H9 (cell line): ENCODE results near the gene ZNF622. TPM values are rescaled to one million over a fixed set of nuclear protein-coding genes. Genes with fewer than 3 reads are reported as not detected.

Source experiments
- DNase-seq: peaks from one replicate; pipeline ENCODE4 v3.0.0-alpha.2; 2017
- H2AFZ ChIP-seq: one replicate; pipeline ENCODE4 v1.6.1; 2013; ENCODE audit warnings: mild to moderate bottlenecking, low read length, control low read depth, moderate library complexity
- H2AK5ac ChIP-seq: 2 replicates; pipeline ENCODE4 v1.6.1; 2013; ENCODE audit warnings: low read length, control low read depth, mixed read lengths; ENCODE audit not compliant: insufficient read length
- H2BK120ac ChIP-seq: one replicate; pipeline ENCODE4 v1.6.1; 2013; ENCODE audit warnings: low read depth, mild to moderate bottlenecking, low read length, control low read depth, inconsistent platforms; ENCODE audit not compliant: poor library complexity, severe bottlenecking
- H2BK12ac ChIP-seq: 2 replicates; pipeline ENCODE4 v1.6.1; 2013; ENCODE audit warnings: low read length, control low read depth, mixed read lengths, low read depth; ENCODE audit not compliant: insufficient read length
- H2BK15ac ChIP-seq: 2 replicates; pipeline ENCODE4 v1.6.1; 2013; ENCODE audit warnings: low read depth, low read length, control low read depth
- H2BK20ac ChIP-seq: one replicate; pipeline ENCODE4 v1.6.1; 2013; ENCODE audit warnings: low read depth, mild to moderate bottlenecking, low read length, control low read depth, inconsistent platforms; ENCODE audit not compliant: poor library complexity, severe bottlenecking
- H2BK5ac ChIP-seq: 2 replicates; pipeline ENCODE4 v1.6.1; 2013; ENCODE audit warnings: low read length, control low read depth, mixed read lengths; ENCODE audit not compliant: insufficient read length
- H3K14ac ChIP-seq: 2 replicates; pipeline ENCODE4 v1.6.1; 2013; ENCODE audit warnings: low read length, control low read depth; ENCODE audit not compliant: insufficient read depth
- H3K18ac ChIP-seq: 2 replicates; pipeline ENCODE4 v1.6.1; 2013; ENCODE audit warnings: low read depth, mild to moderate bottlenecking, mixed read lengths, low read length, control low read depth; ENCODE audit not compliant: insufficient read length
- H3K23ac ChIP-seq: 2 replicates; pipeline ENCODE4 v1.6.1; 2013; ENCODE audit warnings: low read length, control low read depth, mixed read lengths, low read depth; ENCODE audit not compliant: insufficient read length
- H3K23me2 ChIP-seq: 2 replicates; pipeline ENCODE4 v1.6.1; 2013; ENCODE audit warnings: low read depth, mild to moderate bottlenecking, mixed read lengths, low read length, control low read depth; ENCODE audit not compliant: insufficient read length, poor library complexity, severe bottlenecking
- H3K27ac ChIP-seq: 2 replicates; pipeline ENCODE4 v1.5.1; 2013; ENCODE audit warnings: low read length, control low read depth, mixed read lengths, low read depth; ENCODE audit not compliant: insufficient read length
- H3K27me3 ChIP-seq: 2 replicates; pipeline ENCODE4 v1.6.1; 2013; ENCODE audit warnings: low read length, control low read depth, inconsistent platforms; ENCODE audit not compliant: insufficient read depth
- H3K4ac ChIP-seq: 2 replicates; pipeline ENCODE4 v1.6.1; 2013; ENCODE audit warnings: low read depth, mild to moderate bottlenecking, control low read depth, inconsistent platforms, low read length, moderate library complexity
- H3K4me1 ChIP-seq: 2 replicates; pipeline ENCODE4 v1.6.1; 2013; ENCODE audit warnings: low read length, control low read depth, inconsistent platforms; ENCODE audit not compliant: insufficient read depth
- H3K4me2 ChIP-seq: 2 replicates; pipeline ENCODE4 v1.6.1; 2013; ENCODE audit warnings: low read length, control low read depth, mixed read lengths; ENCODE audit not compliant: insufficient read length, insufficient read depth
- H3K56ac ChIP-seq: 2 replicates; pipeline ENCODE4 v1.6.1; 2013; ENCODE audit warnings: low read depth, mild to moderate bottlenecking, mixed read lengths, low read length, control low read depth; ENCODE audit not compliant: insufficient read length
- H3K79me1 ChIP-seq: 2 replicates; pipeline ENCODE4 v1.6.1; 2013; ENCODE audit warnings: low read depth, mild to moderate bottlenecking, moderate library complexity, low read length, control low read depth, inconsistent platforms; ENCODE audit not compliant: insufficient read depth, poor library complexity, severe bottlenecking
- H3K79me2 ChIP-seq: 2 replicates; pipeline ENCODE4 v1.6.1; 2013; ENCODE audit warnings: low read length, control low read depth, inconsistent platforms; ENCODE audit not compliant: insufficient read depth
- H3K9ac ChIP-seq: 2 replicates; pipeline ENCODE4 v1.6.1; 2013; ENCODE audit warnings: low read length, control low read depth, mixed read lengths; ENCODE audit not compliant: insufficient read length; ENCODE audit errors: extremely low read depth
- H3K9me3 ChIP-seq: one replicate; pipeline ENCODE4 v1.6.1; 2013; ENCODE audit warnings: low read depth, low read length, inconsistent platforms; ENCODE audit not compliant: control insufficient read depth
- H3T11ph ChIP-seq: one replicate; pipeline ENCODE4 v1.6.1; 2013; ENCODE audit warnings: mild to moderate bottlenecking, low read length, control low read depth, inconsistent platforms
- H4K20me1 ChIP-seq: one replicate; pipeline ENCODE4 v1.6.1; 2013; ENCODE audit not compliant: control insufficient read depth, insufficient read length, insufficient read depth
- H4K5ac ChIP-seq: 2 replicates; pipeline ENCODE4 v1.6.1; 2013; ENCODE audit warnings: low read depth, mild to moderate bottlenecking, mixed read lengths, low read length, control low read depth; ENCODE audit not compliant: insufficient read length
- H4K8ac ChIP-seq: replicated peaks from 2 replicates; pipeline ENCODE4 v1.6.1; 2013; ENCODE audit warnings: low read length, control low read depth, mixed read lengths, low read depth; ENCODE audit not compliant: insufficient read length
- H4K91ac ChIP-seq: 2 replicates; pipeline ENCODE4 v1.6.1; 2013; ENCODE audit warnings: low read depth, mild to moderate bottlenecking, moderate library complexity, mixed read lengths, low read length, control low read depth; ENCODE audit not compliant: insufficient read length
- H3K27ac Mint-ChIP-seq, 3 experiments: 2 replicates in 2 of 3; 3 replicates in 1 of 3; pipeline ENCODE4 v1.8.0; 2020 to 2021; ENCODE audit warnings: mixed read lengths in 3 of 3, mild to moderate bottlenecking in 1 of 3, moderate library complexity in 1 of 3
- H3K27me3 Mint-ChIP-seq: 2 replicates; pipeline ENCODE4 v1.8.0; 2021; ENCODE audit warnings: low read depth, mild to moderate bottlenecking, moderate library complexity, mixed read lengths
- H3K36me3 Mint-ChIP-seq, 3 experiments: 2 replicates in 2 of 3; 3 replicates in 1 of 3; pipeline ENCODE4 v1.8.0; 2020 to 2021; ENCODE audit warnings: low read depth in 3 of 3, mixed read lengths in 3 of 3; ENCODE audit not compliant: insufficient read depth in 1 of 3
- H3K4me1 Mint-ChIP-seq, 2 experiments: 2 replicates each; pipeline ENCODE4 v1.8.0; 2020; ENCODE audit warnings: mixed read lengths in 2 of 2
- H3K4me3 Mint-ChIP-seq, 2 experiments: 2 replicates in 1 of 2; 3 replicates in 1 of 2; pipeline ENCODE4 v1.8.0; 2020 to 2021; ENCODE audit warnings: mild to moderate bottlenecking in 2 of 2, mixed read lengths in 2 of 2, moderate library complexity in 1 of 2
- H3K9me3 Mint-ChIP-seq, 2 experiments: 2 replicates in 1 of 2; 3 replicates in 1 of 2; pipeline ENCODE4 v1.8.0; 2020; ENCODE audit warnings: mild to moderate bottlenecking in 2 of 2, mixed read lengths in 2 of 2, moderate library complexity in 1 of 2
- WGBS: extraction: QIAGEN DNeasy Blood & Tissue Kit; methylation state at CpG from one replicate; pipeline ENCODE4 v1.1.7; 2013; ENCODE audit warnings: missing lambda C conversion rate, low lambda C conversion rate, mixed read lengths; ENCODE audit not compliant: insufficient read length; ENCODE audit errors: extremely low coverage; 5-methylcytosine and 5-hydroxymethylcytosine counted together
- total RNA-seq: library from RNA; stranded (reverse); gene quantifications from 2 replicates; pipeline ENCODE4 v1.2.1, GENCODE V29; 2021
- TF ChIP-seq, protein P1 (sequence below): fragments of 200-600 bp; sonication (generic); conservative IDR thresholded peaks from 3 replicates; pipeline ENCODE4 v1.8.0; 2021; ENCODE audit warnings: antibody characterized with exemption, mild to moderate bottlenecking

ZNF622 gene
- total RNA-seq, 1 experiment from 2014 or later, result 42.2 TPM

DNA sequence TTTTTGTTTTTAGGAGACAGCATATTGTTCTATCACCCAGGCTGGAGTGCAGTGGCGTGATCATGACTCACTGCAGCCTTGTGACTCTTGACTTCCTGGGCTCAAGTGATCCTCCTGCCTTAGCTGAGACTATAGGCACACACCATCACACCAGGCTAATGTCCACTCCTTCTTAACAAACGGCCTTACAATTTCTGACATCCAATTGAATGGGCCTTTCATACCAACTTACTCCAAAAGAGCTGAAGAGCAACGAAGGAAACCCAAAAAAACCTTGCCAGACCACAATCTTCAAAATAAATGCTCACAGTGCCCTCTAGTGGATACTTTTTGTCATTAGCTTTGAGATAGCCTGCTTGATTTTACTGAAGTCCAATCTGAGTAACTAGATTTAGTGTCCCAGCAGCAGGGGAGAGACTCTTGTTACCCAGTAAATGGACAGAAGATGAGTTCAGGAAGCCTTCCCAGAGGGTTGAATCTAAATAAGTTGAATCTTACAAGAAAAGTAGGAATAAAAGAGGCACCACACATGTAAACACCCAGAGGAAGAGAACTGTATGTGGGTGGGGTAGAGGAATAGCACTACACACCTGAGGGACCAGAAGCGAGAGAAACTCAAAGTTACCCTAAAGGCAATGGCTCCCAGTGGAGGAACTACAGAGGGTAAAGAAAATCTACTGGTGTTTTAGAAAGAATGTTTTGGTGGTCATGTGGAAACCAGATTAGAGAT is 9.3 kb downstream of the ZNF622 start:
- H3T11ph ChIP-seq, result no peak overlapping the region
- no CpG with 5 or more reads among the region's 4 CpGs for WGBS
- H2BK5ac ChIP-seq, result no peak overlapping the region
- H3K79me2 ChIP-seq, result no peaks in the 10 kb centered on the region; the same call in 1 of the 2 replicates
- no peak overlapping the region for H3K27ac ChIP-seq
- Mint-ChIP-seq H3K4me1 (peaks cover 3 to 8% of the 10 kb centered on the region in 2 experiments), H3K27ac (peak overlapping the region in 2 of 3 experiments; percentile 13 to 53; a peak in 2 of 7 replicates), H3K9me3 (no peaks in the 10 kb centered on the region), H3K36me3 (peaks cover 17 to 61% (median 47%) of the 10 kb centered on the region in 3 experiments; a peak in 6 of 7 replicates), H3K4me3 (no peak overlapping the region), H3K27me3 (no peaks in the 10 kb centered on the region)
- H4K91ac ChIP-seq, result no peak overlapping the region
- no peaks in the 10 kb centered on the region for H3K4me1 ChIP-seq
- H3K4ac ChIP-seq, result no peak overlapping the region
- H2BK120ac ChIP-seq, result no peak overlapping the region
- DNase-seq, result no peak
- H2BK15ac ChIP-seq, result no peak overlapping the region
- H3K23me2 ChIP-seq, result no peaks in the 10 kb centered on the region
- H3K18ac ChIP-seq, result no peak overlapping the region
- no peak overlapping the region for H4K8ac ChIP-seq
- no peak overlapping the region for H2AK5ac ChIP-seq
- TF ChIP-seq, protein P1, sequence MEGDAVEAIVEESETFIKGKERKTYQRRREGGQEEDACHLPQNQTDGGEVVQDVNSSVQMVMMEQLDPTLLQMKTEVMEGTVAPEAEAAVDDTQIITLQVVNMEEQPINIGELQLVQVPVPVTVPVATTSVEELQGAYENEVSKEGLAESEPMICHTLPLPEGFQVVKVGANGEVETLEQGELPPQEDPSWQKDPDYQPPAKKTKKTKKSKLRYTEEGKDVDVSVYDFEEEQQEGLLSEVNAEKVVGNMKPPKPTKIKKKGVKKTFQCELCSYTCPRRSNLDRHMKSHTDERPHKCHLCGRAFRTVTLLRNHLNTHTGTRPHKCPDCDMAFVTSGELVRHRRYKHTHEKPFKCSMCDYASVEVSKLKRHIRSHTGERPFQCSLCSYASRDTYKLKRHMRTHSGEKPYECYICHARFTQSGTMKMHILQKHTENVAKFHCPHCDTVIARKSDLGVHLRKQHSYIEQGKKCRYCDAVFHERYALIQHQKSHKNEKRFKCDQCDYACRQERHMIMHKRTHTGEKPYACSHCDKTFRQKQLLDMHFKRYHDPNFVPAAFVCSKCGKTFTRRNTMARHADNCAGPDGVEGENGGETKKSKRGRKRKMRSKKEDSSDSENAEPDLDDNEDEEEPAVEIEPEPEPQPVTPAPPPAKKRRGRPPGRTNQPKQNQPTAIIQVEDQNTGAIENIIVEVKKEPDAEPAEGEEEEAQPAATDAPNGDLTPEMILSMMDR, result peak; percentile 80
- no peak overlapping the region for H3K56ac ChIP-seq
- H3K27me3 ChIP-seq, result no peaks in the 10 kb centered on the region
- H4K20me1 ChIP-seq, result no peaks in the 10 kb centered on the region
- H3K23ac ChIP-seq, result no peak overlapping the region
- H2AFZ ChIP-seq, result no peak overlapping the region
- H3K14ac ChIP-seq, result no peak overlapping the region
- no peaks in the 10 kb centered on the region for H3K9me3 ChIP-seq
- H3K9ac ChIP-seq, result no peak overlapping the region
- no peak overlapping the region for H4K5ac ChIP-seq
- no peak overlapping the region for H2BK20ac ChIP-seq
- no peak overlapping the region for H3K4me2 ChIP-seq
- no peak overlapping the region for H2BK12ac ChIP-seq
- no peaks in the 10 kb centered on the region for H3K79me1 ChIP-seq
